Peyer's patch (tissue), 4 donors: ENCODE data around the gene ATG5.

Source experiments
- CTCF ChIP-seq, 6 experiments: fragments of 450-650 bp in 4 of 6; fragments of 200-600 bp in 2 of 6; sonication (generic) in 1 of 6; IDR thresholded peaks; one replicate each; pipeline ENCODE4 v1.5.1; 2017 to 2019; ENCODE audit warnings: antibody characterized with exemption in 6 of 6, mild to moderate bottlenecking in 3 of 6, moderate library complexity in 1 of 6
- POLR2A ChIP-seq, 2 donors: fragments of 450-650 bp; IDR thresholded peaks; one replicate each; pipeline ENCODE4 v1.5.1; 2017; ENCODE audit warnings: antibody characterized with exemption in 2 of 2, mild to moderate bottlenecking in 2 of 2, moderate library complexity in 2 of 2

GRCh38 chr6:106223300-106223930 is 102.1 kb downstream of the ATG5 start:
- TF ChIP-seq CTCF (IDR thresholded peaks at IDR 0.05) (peak; percentile 26 to 88 (median 74)), POLR2A (IDR thresholded peaks at IDR 0.05) (no peak)
